Measurements from ENCODE around the gene SPATA3.
"Not testable (repeated sequence)": the region's sequence is repeated elsewhere in the genome, so short reads cannot be mapped to it uniquely, and the experiment has no call there.

The SPATA3 gene

DNA sequence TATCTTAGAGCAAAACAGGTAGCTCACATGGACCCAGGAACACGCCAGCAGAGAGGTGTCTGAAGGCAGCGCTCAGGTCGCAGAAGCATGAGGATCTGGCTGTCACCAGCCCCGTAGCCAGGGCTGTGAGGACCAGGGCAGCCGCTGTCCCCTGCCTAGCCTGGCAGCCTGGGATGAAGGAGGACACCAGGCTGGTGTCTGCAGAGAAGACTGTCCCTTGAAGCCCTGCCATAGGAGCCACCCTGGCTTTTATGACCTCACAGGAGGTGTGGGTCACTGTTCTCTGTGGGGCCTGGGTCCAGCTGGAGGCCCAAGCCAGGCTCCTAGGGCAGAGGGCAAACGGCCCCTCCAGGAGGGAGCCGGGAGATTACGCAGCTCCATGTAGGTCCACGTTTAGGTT, at the start of gene SPATA3:
Gene SPATA3, plus strand, starts transcription at position 301 of the 400 bp plus-strand sequence. CDS start 113 bp downstream, outside the sequence.
- DNase-seq (ENCODE audit: low spot score), result no peak

DNA sequence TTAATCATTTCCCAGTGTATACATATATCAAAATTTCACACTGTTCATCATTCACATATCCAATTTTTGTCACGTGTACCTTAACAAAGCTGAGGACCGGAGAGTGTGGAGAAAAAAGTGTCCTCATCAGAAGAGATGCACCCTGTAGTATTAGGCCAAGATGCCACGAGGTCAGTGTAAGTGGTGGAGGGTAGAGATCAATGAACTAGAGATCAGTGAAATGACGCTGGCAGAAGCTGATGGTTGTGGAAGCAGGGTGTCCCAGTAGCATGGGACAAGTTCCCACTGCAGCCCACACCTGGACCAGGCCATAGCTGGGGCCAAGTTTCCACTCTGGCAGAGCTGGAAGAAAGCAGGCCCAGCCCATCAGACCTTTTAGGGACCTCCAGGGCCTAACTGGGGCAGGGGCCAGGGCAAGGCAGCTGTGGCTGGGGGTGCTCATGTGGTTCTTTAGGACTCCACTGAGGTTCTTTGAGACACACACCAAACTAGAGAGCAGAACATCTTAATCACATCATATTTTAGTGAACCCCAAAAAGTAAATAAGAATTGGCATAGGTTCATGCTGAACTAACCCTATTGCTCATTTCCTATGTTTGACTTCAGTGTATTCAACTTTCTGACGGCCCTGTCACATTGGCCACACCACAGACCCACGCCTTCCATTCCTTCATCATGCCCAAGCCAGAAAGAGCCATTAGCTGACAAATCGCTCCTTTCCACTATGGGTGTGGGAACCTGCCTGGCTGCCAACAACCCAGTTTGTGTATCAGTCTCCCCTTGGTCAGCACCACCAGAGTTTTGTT, 49.3 kb upstream of the SPATA3 start:
- DNase-seq (ENCODE audit: low spot score), result no peak

DNA sequence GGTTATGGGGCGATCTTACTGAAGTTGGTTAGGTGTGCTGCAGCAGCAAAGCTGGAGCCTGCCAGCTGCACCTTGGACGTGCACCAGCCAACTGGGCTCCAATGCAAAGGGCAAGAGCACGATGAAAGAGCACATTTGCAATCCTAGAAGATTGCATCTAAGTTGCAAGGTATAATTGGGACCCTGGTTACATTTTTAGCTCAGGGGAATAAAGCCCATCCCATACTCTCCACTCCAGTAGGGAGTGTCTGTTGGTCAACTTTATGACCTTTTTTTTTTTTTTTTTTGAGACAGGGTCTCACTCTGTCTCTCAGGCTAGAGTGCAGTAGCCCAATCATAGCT, 48.7 kb upstream of the SPATA3 start:
- no peak for DNase-seq (ENCODE audit: low spot score)

DNA sequence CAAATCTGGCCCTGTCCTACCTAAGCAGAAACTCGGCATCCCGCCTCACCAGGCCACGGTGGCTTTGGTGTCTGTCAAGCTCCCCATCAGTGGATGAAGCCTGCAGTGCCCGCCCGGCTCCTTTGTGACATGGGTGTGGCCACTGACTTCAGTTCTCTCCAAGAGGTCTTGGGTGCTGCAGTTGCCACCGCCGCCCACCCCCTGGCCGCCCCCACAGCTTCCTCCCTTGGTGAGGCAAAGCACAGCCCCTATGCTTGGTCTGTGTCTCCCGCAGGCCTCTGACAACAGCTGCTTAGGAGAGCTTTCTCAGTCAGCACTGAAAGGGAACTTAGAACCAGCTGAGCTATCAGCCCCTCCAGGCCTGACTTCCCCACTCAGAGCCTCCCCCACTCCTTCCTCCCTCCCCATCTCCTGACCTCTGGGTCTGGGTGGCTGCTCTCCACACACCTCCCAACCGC, 48.0 kb upstream of the SPATA3 start:
- DNase-seq (ENCODE audit: low spot score), result no peak

DNA sequence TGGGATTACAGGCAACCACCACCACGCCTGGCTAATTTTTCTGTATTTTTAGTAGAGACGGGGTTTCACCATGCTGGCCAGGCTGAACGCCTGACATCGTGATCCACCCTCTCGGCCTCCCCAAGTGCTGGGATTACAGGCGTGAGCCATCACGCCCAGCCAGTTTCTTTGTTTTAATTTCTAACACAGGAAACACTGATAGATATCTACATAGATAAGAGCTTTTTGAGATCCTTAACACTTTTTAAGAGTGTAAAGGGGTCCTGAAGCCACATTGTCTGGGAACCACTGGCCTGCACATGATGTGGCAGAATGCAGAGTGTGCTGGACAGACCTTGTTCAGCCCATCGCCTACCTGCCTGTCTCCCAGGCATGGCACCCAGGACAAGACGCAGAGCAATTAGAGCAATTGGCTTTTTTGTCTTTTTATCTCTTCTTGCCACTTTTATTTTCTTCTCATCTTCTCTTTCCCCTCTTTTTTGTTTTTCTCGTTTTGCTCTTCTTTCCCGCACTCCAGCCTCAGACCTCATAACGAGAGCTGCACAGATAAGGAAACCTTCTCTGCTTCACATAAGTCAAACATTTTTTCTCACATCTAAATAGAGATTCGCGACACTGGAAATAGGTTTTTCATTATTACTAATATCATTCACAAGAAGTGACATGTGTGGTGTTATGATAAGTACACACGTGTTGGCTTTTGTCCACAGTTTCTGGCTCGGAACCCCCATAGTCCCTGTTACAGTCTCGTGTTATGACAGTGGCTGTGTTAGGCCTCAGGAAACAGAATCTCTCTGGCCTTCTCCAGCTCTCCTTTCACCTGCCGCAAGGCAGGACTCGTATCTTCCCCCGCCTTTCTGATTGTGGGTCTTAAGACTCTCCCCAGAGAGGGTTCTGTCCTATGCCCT, 45.7 kb upstream of the SPATA3 start:
- DNase-seq (ENCODE audit: low spot score), result no peak

DNA sequence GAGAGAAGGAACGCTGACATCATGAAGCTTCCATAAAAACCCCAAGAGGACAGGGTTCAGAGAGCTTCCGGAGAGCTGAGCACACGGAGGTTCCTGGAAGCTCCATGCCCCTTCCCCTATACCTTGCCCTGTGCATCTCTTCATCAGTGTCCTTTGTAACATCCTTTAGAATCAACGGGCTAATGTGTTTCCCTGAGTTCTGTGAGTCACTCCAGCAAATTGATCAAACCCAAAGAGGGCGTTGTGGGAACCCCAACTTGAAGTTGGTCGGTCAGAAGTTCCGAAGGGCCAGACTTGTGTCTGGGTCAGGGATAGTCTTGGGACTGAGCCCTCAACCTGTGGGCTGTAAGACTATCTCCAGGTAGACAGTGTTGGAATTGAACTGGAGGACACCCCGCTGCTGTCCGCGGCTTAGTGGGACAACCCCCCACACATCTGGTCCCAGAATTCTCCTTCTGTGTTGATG, 45.0 kb upstream of the SPATA3 start:
- DNase-seq (ENCODE audit: low spot score), result no peak

DNA sequence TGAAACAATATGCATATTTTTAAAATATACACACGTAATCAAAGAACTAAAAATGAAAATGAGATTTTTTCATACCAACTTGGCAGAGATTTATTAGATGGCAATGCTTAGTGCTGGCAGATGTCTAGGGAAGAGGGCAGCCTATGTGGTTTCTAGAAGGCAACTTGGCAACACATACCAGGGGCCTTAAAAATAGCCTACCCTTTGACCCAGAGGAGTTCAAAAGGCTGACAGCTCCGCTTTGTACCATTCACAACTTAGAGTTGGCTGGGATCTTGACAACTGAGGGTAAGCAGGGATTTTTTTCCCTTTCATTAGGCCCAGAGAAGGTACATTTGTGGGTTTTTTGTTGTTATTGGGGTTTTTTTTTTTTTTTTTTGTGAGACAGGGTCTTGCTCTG, 44.5 kb upstream of the SPATA3 start:
- no peak for DNase-seq (ENCODE audit: low spot score)

DNA sequence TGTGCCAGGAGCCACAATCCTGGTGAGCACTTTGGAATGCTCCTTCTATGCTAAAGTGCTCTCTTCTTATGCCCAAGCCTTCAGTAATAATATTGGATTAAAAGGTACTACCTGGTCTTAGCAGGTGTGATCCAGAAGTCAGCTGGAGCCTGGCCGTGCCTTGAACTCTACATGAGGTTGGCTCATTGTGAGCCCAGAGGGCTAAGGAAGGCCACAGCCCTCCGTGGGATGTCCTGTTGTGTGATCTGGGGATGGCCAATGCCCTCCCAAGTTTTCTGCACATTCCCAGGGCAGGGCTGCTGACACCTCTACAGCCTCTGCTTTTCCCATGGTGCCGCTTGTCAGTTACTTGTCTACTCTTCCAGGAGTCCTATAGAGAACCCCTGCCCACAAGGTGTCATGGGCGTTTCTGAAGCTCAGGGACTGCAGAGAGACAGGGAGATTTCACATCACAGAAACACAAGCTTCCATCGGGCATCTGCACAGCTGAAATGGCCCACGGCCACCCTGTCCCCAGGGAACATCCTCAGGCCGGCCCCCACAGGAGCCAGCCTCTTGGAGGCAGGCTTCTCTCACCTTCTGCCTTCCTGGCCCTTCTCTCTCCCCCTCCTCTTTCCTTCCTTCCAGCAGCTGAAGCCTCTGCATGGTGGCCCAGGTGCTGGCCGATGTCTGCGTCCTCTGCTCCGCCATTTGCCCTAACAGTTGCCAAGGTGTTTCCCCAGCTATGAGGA, 43.5 kb upstream of the SPATA3 start:
- DNase-seq (ENCODE audit: low spot score), result no peak

DNA sequence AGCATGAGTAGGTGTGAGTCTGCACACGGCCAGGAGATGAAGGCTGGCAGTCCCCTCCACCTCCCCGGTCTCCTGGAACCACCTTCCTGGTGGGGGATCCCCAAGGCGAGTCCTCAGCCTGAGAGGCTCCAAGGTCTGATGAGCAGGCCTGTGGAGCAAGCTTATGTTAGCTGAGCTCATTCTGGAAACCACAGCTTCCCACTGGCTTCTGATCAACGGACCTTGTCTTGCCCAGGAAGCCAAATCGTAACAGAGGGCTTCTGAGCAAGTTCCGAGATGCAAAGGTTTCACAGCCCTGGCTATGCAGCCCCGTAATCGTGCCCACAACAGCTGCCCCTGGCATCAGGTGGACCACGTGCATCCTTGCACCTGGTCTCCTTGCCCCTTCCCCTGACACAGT, 42.1 kb upstream of the SPATA3 start:
- no peak for DNase-seq (ENCODE audit: low spot score)

DNA sequence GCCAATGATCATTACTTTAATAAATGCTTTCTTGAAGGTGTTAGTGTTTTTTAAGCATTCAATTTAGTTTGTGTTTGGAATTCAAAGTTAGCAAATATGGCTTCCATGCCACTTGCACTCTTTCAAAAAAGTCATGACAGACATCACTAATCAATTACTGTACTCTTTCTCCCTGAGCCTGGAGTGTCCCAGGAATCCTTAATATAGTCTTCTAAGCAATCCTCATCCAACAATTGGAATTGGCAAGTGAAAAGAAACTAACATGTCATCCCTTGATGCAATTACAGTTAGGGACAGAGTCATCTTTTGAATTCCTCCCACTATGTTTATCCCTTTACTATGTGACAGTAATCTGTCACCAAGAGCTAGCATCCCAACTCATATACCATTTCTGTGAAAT, 41.2 kb upstream of the SPATA3 start:
- no peak for DNase-seq (ENCODE audit: low spot score)

DNA sequence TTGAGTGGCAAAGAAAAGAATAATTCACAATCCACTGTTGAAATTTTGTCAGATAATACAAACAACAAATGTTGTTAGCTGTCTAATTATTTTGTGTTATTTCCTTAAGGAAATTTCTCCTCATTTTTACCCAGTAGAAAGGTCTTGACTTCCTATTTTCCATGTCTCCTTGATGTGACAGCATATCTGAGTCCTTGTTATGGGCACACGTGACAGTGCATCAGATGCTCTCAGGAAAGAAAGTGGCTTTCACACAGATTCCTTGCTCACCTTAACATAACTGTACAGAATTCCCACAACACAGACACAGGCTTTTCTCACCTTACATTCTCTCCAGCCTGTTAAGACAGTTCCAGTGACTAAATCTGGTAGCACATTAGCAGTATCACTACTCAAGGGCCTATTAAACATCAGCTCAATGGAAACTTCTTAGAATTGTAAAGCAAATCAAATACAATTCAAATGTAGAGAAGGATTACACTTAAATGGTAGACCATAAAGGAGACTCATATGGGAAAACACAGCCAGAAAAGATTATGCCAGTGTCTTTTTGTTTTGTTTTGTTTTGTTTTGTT, 40.7 kb upstream of the SPATA3 start:
- no peak for DNase-seq (ENCODE audit: low spot score)

DNA sequence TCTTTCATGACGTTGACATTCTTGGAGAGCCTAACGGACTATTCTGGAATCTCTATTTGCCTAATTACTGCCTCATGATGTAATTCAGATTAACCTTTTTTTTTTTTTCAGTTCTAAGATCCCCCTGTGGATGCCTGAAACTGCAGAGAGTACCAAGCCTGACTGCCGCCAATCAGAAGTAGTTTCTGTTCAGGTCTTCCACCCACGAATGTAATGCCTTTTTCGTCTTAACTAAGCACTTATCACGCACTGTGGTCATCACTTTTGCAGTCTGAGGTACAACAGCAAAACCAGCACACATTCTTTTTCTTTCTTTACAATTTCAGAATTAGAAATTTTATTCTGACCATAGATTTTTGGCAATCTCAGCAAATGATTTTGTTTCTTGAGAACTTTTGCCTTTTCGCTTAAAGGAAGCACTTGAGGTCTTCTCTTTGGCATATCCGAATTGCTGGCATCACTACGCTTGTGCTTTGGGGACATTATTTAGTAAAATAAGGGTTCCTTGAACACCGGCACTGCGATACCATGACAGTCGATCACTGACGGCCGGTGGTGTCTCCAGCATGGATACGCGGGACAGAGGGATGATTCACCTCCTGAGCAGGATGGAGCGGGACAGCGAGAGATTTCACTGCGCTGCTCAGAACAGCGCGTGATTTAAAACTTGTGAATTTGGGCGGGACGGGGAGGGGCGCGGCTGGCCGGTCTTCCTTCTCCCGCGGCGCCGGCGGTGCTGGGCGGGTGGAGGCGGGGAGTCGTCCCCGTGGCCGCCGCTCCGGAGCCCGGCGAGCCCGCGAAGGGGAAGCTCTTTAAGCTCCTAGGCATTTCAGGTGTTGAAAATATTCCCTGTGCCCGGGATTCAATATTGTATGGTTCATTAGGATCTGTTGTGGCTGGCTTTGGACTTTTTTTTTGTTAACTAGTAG, 38.8 kb upstream of the SPATA3 start:
- peak; percentile 81 for DNase-seq (ENCODE audit: low spot score)

DNA sequence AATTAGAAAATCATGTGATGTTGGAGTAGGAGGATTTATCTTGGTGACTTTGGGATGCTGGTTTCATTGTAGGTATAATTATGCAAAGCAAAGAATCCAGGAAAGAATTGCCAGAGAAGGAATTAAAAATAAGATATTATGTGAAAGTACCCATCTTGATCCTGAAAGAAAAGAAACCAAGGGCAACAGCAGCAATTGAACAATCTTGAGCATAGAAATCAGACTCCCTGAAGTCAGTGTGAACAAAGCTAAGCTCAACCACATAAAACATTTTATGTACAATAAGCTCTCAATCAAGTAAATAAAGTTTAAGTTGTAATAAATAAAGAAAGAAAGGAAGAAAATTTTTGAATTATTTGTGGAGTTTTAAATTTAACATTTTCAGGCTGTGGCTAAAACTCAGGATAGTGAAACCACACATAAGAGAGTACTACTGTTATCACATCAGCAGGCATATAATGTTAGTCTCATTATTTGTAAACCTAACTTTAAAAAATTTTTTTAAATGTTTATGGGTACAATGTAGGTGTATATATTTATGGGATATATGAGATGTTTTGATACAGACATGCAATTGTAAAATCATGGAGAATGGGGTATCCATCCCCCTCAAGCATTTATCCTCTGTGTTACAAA, 38.0 kb upstream of the SPATA3 start:
- no peak for DNase-seq (ENCODE audit: low spot score)

DNA sequence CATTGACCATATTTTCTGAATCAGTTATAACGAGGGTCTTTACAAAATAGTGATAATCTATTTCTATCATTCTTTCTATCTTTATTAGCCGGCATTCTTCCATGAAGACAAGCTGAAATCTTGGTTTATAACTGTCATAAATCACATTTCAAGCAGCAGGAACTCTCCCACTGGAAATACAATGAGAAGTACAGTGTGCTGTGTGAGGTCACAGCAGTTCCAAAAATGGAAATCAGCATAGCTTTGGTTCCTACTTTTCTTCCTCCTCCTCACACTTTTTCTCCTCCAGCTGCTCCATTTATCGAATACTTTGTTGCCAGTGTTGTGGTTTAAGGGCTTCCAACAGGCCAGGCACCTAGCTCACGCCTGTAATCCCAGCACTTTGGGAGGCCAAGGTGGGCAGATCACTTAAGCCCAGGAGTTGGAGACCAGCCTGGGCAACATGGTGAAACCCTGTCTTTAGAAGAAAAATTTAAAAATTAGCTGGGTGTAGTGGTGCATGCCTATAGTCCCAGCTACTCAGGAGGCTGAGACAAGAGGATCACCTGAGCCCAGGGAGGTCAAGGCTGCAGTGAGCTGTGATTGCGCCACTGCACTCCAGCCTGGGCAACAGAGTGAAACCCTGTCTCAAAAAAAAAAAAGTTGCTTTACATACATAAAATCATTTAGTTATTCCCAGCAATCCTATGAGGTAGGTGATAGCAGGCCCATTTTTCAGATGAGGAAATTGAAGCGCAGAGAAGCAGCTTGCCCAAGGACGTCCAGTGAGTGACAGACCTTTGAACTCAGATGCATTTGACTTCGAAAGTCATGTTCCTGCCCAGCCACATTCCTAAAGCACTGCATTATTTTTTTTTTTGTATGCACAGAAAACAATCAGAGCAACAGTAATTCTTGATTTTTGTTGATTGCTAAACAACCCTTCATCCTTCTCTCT, 36.8 kb upstream of the SPATA3 start:
- no peak for DNase-seq (ENCODE audit: low spot score)

DNA sequence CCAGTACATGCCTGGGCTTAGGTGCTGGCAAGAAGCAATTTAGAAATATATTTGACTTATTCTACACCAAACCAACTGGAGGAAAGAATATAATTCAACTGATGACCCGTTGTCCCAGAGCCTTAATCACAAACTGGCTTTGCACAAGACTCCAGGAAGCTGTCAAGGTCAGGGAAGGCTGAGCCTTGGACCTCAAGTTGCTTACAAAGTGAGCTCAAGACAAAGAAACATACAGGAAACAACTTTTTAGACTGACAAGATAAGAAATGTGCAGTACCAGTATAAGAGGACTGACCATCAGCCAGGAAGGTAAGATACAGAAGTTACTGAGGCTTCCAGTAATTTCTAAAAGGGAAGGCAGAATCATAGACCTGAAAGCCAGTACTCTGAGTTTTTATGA, 35.9 kb upstream of the SPATA3 start:
- no peak for DNase-seq (ENCODE audit: low spot score)

DNA sequence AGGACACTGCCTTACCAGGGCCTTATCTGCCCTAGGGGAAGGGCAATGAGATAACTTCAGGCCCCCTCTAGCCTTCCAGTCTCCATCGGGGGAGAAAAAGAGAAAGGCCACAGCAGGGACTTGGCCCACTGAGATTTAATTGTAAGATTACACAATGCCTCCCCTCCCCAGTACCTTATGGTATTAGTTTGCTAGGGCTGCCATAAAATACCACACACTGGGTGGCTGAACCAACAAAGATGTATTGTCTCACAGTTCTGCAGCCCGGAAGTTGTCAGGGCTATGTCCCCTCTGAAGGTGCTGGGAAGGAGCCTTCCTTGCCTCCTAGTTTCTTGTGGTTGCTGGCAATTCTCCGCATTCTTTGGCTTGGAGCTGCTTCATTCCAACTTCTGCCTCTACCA, 34.8 kb upstream of the SPATA3 start:
- DNase-seq (ENCODE audit: low spot score), result no peak

DNA sequence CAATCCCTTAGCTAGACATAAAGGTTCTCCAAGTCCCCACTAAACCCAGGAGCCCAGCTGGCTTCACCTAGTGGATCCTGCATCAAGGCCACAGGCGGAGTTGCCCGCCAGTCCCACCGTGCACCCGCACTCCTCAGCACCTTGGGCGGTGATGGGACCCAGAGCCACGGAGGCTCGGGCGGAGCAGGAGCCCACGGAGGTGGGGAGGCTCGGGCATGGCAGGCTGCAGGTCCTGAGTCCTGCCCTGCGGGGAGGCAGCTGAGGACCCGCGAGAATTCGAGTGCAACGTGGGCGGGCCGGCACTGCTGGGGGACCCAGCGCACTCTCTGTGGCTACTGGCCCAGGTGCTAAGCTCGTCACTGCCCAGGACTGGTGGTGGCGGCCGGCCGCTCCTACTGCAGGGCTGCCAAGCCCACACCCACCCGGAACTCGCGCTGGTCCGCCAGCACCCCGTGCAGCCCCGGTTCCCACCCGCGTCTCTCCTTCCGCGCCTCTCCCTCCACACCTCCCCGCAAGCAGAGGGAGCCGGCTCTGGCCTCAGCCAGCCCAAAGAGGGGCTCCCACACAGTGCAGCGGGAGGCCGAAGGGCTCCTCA, 31.7 kb upstream of the SPATA3 start:
- DNase-seq (ENCODE audit: low spot score), result no peak

DNA sequence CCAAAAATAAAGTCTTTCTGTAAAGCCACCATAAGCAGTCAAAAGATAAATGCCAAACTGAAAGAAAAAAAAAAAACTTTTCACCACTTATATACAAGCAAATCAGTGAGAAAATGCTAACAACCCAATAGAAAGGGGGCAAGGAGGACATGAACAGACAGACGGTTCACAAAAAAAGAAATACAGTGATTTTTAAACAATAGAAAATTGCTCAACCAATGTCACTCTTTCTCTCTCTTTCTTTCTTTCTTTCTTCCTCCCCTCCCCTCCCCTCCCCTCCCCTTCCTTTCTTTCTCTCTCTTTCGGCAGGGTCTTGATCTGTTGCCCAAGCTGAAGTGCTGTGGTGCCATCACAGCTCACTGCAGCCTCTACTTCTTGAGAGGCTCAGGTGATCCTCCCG, 28.8 kb upstream of the SPATA3 start:
- DNase-seq (ENCODE audit: low spot score), result no peak

DNA sequence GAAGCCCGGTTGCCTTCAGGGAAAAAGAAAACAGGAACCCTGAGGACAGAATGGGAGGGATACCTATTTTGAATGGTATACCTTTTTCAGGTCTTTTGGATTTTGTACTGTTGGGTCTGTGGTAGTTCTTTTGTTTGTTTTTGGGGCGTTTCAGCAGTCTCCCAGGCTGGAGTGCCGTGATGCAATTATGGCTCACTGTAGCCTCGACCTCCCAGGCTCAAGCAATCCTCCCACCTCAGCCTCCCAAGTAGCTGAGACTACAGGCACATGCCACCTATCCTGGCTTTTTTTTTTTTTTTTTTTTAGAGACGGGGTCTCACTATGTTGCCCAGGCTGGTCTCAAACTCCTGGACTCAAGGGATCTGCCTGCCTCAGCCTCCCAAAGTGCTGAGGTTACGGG, 27.6 kb upstream of the SPATA3 start:
- not testable (repeated sequence) for DNase-seq (ENCODE audit: low spot score)

Data from AG20443 (cell line).